ENCODE data around the gene ANAPC15.

- TF ChIP-seq CTCF (IDR thresholded peaks at IDR 0.05) (no peak), POLR2A (IDR thresholded peaks at IDR 0.05) (no peak)
Measured at GRCh38 chr11:72138821-72139390, 26.4 kb upstream of the ANAPC15 start.

All from prostate gland (tissue), 2 donors.